Effector memory CD8-positive, alpha-beta T cell (primary cell): ENCODE data around the gene RAPSN.

Source experiments
- ATAC-seq: fragments of 150-1000 bp; cut with Tn5 transposase; replicated peaks from 2 replicates; pipeline ENCODE4 v1.10.0; 2021; ENCODE audit warnings: mild to moderate bottlenecking, moderate library complexity
- DNase-seq, 3 experiments: peaks; one replicate each; pipeline ENCODE4 v3.0.0; 2021
- H3K27ac Mint-ChIP-seq, 2 donors: one replicate each; pipeline ENCODE4 v1.8.0; 2022; ENCODE audit warnings: mild to moderate bottlenecking in 2 of 2, mixed read lengths in 2 of 2, moderate library complexity in 2 of 2
- H3K27me3 Mint-ChIP-seq, 2 donors: one replicate each; pipeline ENCODE4 v1.8.0; 2022; ENCODE audit warnings: mixed read lengths in 2 of 2
- H3K36me3 Mint-ChIP-seq: one replicate; pipeline ENCODE4 v1.8.0; 2022; ENCODE audit warnings: mild to moderate bottlenecking, moderate library complexity, mixed read lengths; ENCODE audit not compliant: insufficient read depth
- H3K4me1 Mint-ChIP-seq, 2 donors: one replicate each; pipeline ENCODE4 v1.8.0; 2022; ENCODE audit warnings: low read depth in 2 of 2, mixed read lengths in 2 of 2
- H3K4me3 Mint-ChIP-seq, 2 donors: one replicate each; pipeline ENCODE4 v1.8.0; 2022; ENCODE audit warnings: mild to moderate bottlenecking in 2 of 2, mixed read lengths in 2 of 2, moderate library complexity in 2 of 2
- H3K9me3 Mint-ChIP-seq, 2 donors: one replicate each; pipeline ENCODE4 v1.8.0; 2022; ENCODE audit warnings: mixed read lengths in 2 of 2

Gene RAPSN

DNA sequence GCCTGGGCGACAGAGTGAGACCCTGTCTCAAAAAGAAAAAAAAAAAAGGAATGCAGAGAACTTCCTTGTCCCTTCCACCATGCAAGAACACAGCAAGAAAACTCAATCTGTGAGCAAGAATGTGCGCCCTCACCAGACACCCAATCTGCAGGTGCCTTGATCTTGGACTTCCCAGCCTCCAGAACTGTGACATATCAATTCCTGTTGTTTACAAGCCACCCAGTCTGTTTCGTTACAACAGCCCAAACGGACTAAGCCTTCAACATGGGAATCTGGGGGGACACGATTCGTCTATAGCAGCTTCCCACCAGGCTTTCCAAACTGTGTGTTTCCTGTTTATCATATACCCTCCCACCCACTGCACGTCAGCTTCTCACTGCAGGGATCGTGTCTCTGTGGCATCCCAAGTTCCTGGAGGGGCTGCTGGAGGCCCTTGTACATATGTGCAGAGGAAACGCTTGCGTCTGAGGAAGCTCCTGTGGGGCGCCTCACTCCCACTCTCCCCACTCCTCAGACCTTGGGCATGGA, 11.7 kb downstream of the RAPSN start:
- ATAC-seq (no peak), DNase-seq (no peak)
- no peaks in the 10 kb centered on the region for H3K27me3 Mint-ChIP-seq
- H3K27ac Mint-ChIP-seq = no peak overlapping the region
- no peaks in the 10 kb centered on the region for H3K4me1 Mint-ChIP-seq
- no peaks in the 10 kb centered on the region for H3K9me3 Mint-ChIP-seq
- H3K36me3 Mint-ChIP-seq = no peaks in the 10 kb centered on the region
- no peak overlapping the region for H3K4me3 Mint-ChIP-seq

DNA sequence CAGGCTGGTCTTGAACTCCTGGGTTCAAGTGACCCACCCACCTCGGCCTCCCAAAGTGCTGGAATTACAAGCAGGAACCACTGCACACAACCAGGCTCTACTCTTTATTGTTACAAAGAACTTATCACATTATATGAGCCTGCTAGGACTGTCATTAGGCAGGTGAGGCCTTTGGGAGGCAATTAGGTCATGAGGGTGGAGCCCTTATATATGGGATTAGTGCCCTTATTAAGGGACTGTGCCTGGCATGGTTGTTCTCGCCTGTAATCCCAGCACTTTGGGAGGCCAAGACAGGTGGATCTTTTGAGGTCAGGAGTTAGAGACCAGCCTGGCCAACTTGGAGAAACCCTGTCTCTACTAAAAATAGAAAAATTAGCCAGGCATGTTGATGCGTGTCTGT, 12.2 kb downstream of the RAPSN start:
- Mint-ChIP-seq H3K4me3 (no peak overlapping the region), H3K4me1 (no peaks in the 10 kb centered on the region), H3K27ac (no peak overlapping the region), H3K36me3 (no peaks in the 10 kb centered on the region), H3K9me3 (no peaks in the 10 kb centered on the region), H3K27me3 (no peaks in the 10 kb centered on the region)
- no peak for ATAC-seq
- no peak for DNase-seq

GRCh38 chr11:47435687-47436086, 13.2 kb downstream of the RAPSN start:
- H3K36me3 Mint-ChIP-seq = no peaks in the 10 kb centered on the region
- no peaks in the 10 kb centered on the region for H3K9me3 Mint-ChIP-seq
- DNase-seq (no peak), ATAC-seq (no peak)
- no peak overlapping the region for H3K27ac Mint-ChIP-seq
- no peaks in the 10 kb centered on the region for H3K4me1 Mint-ChIP-seq
- H3K4me3 Mint-ChIP-seq = no peak overlapping the region
- no peaks in the 10 kb centered on the region for H3K27me3 Mint-ChIP-seq

- H3K9me3 Mint-ChIP-seq = no peaks in the 10 kb centered on the region
- H3K4me3 Mint-ChIP-seq = no peak overlapping the region
- ATAC-seq (no peak), DNase-seq (no peak)
- no peaks in the 10 kb centered on the region for H3K4me1 Mint-ChIP-seq
- no peaks in the 10 kb centered on the region for H3K27me3 Mint-ChIP-seq
- H3K36me3 Mint-ChIP-seq = no peaks in the 10 kb centered on the region
- no peak overlapping the region for H3K27ac Mint-ChIP-seq
Observed at GRCh38 chr11:47434011-47434786, 14.7 kb downstream of the RAPSN start.

DNA sequence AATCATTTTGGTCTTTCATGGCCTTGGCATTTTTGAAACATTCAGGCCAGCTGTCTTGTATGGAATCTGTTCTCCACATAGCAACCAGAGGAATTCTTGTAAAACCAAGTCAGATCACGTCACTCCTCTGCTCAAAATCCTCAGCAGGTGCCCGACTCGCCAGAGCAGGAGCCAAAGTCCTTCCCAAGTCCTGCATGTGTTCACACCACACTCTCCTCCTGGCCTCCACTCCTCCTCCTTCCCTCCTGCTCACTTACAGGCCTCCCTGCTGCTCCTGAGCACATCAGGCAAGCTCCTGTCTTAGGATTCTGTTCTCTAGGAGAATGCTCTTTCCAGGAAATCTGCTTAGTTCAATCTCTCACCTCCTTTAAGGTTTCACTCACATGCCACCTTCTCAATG, 15.8 kb downstream of the RAPSN start:
- Mint-ChIP-seq H3K27ac (no peak overlapping the region), H3K4me3 (no peak overlapping the region), H3K4me1 (no peaks in the 10 kb centered on the region), H3K9me3 (no peaks in the 10 kb centered on the region), H3K27me3 (no peaks in the 10 kb centered on the region), H3K36me3 (no peaks in the 10 kb centered on the region)
- no peak for DNase-seq
- ATAC-seq = no peak

GRCh38 chr11:47431356-47432083, 17.4 kb downstream of the RAPSN start:
- ATAC-seq (no peak), DNase-seq (no peak)
- H3K4me1 Mint-ChIP-seq = peaks cover 0 to 2% of the 10 kb centered on the region in 2 donors
- peak overlapping the region in 1 of 2 donors; percentile 56 for H3K27ac Mint-ChIP-seq
- peaks cover 2% of the 10 kb centered on the region for H3K36me3 Mint-ChIP-seq
- no peaks in the 10 kb centered on the region for H3K27me3 Mint-ChIP-seq
- no peaks in the 10 kb centered on the region for H3K9me3 Mint-ChIP-seq
- no peak overlapping the region for H3K4me3 Mint-ChIP-seq

DNA sequence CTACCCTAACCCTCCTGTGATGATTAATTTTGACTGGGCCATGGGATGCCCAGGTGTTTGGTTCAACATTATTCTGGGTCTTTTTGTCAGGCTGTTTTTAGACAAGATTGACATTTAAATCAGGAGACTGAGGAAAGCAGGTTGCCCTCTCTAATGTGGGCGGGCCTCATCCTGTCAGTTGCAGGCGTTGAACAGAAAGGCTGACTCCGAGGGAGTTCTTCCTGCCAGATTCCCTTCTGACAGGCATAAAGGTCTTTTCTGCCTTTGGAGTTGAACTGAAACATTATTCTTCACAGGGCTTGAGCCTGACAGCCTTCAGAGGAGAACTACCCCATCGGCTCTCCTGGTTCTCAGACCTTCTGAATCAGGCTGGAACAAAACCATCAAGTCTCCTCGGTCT, 18.4 kb downstream of the RAPSN start:
- no peak overlapping the region for H3K27ac Mint-ChIP-seq
- DNase-seq (no peak), ATAC-seq (no peak)
- H3K4me1 Mint-ChIP-seq = peaks cover 7 to 12% of the 10 kb centered on the region in 2 donors
- H3K27me3 Mint-ChIP-seq = no peaks in the 10 kb centered on the region
- H3K4me3 Mint-ChIP-seq = no peak overlapping the region
- peaks cover 11% of the 10 kb centered on the region for H3K36me3 Mint-ChIP-seq
- H3K9me3 Mint-ChIP-seq = no peaks in the 10 kb centered on the region

- H3K27me3 Mint-ChIP-seq = no peaks in the 10 kb centered on the region
Observed at GRCh38 chr11:47426062-47426956, 22.6 kb downstream of the RAPSN start, which contains the start of gene PSMC3. Gene PSMC3 (minus strand): TSS chr11:47426439. CDS start chr11:47426279, 160 bp downstream.

GRCh38 chr11:47425611-47426010, 23.3 kb downstream of the RAPSN start:
- Mint-ChIP-seq H3K4me3 (peak overlapping the region; percentile 97 to 99), H3K27ac (peak overlapping the region; percentile 98 to 99)

More at GRCh38 chr11:47426062-47426956, 22.6 kb downstream of the RAPSN start, which contains the start of gene PSMC3:
- peak within 1 kb of the TSS; percentile 97 to 99 for H3K4me3 Mint-ChIP-seq
- ATAC-seq (peak; percentile 95), DNase-seq (peak; percentile 96 to 98 (median 97))
- peaks cover 23 to 25% of the 10 kb centered on the region in 2 donors for H3K4me1 Mint-ChIP-seq
- peaks cover 44% of the 10 kb centered on the region for H3K36me3 Mint-ChIP-seq
- H3K9me3 Mint-ChIP-seq = no peaks in the 10 kb centered on the region
- peak within 1 kb of the TSS; percentile 98 to 99 for H3K27ac Mint-ChIP-seq

DNA sequence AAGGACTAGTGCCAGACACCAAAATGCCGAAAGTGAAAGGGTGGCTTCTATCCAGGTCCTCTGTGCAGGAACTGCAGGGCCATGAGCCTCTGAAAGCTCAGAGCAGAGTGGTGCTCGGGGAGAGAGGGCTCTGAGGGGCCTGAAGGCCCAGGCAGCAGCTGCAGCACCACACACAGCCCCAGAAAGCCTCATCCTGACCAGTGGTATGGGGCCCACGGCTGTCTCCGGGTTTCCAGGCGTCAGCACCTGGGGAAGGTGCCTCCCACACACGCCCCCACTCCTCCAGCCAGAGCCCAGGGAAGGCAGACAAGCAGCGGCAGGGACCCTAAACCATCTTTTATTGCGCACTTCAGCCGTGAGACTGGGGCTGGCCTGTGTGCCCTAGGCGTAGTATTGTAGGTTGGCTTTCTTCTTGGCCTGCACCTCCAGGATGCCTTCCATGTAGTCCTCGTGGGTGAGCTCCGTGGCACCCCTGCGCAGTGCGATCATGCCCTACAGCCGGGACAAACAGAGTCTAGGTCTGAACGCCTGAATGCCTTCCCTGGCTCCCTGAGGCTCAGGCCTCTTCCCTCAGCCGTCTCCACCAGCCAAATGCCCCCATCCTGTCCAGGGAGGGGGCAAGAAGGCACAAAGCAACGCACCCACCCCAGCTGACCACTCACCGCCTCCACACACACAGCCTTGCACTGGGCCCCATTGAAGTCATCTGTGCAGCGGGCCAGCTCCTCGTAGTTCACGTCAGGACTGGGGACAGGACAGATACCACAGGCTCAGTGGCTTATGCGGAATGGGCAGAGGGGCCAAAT, 30.3 kb downstream of the RAPSN start:
- DNase-seq (no peak), ATAC-seq (no peak)
- H3K4me3 Mint-ChIP-seq = no peak overlapping the region
- peaks cover 9 to 11% of the 10 kb centered on the region in 2 donors for H3K4me1 Mint-ChIP-seq
- no peaks in the 10 kb centered on the region for H3K9me3 Mint-ChIP-seq
- peaks cover 69% of the 10 kb centered on the region for H3K36me3 Mint-ChIP-seq
- peak overlapping the region; percentile 33 to 67 for H3K27ac Mint-ChIP-seq
- no peaks in the 10 kb centered on the region for H3K27me3 Mint-ChIP-seq

More at GRCh38 chr11:47425611-47426010, 23.3 kb downstream of the RAPSN start:
- DNase-seq (no peak), ATAC-seq (no peak)
- no peaks in the 10 kb centered on the region for H3K9me3 Mint-ChIP-seq
- peaks cover 23 to 25% of the 10 kb centered on the region in 2 donors for H3K4me1 Mint-ChIP-seq
- H3K27me3 Mint-ChIP-seq = no peaks in the 10 kb centered on the region
- peaks cover 51% of the 10 kb centered on the region for H3K36me3 Mint-ChIP-seq

DNA sequence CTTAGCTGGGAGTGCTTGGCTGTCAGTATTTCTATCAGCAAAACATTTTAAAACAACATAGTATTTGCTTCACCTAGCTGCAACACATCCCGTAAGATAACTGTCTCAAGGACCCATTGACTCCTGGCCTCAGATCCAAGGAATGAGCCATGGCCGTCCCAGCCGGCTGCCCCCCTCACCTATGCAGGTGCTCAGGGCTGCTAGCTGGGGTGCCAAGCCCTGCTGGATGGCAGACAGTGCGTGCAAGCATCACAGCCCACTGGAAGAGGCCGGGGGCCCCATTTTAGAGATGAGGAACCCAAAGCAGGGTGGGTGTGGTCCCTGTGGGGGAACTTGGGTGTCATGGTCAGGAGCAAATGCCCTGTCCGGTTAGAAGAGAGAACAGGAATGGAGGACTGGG, 31.2 kb downstream of the RAPSN start:
- Mint-ChIP-seq H3K4me3 (no peak overlapping the region), H3K4me1 (peaks cover 9% of the 10 kb centered on the region in 2 donors), H3K27ac (peak overlapping the region; percentile 33 to 67), H3K36me3 (peaks cover 69% of the 10 kb centered on the region), H3K27me3 (no peaks in the 10 kb centered on the region), H3K9me3 (no peaks in the 10 kb centered on the region)
- ATAC-seq (no peak), DNase-seq (no peak)

GRCh38 chr11:47415949-47416472, 32.9 kb downstream of the RAPSN start:
- peaks cover 52% of the 10 kb centered on the region for H3K36me3 Mint-ChIP-seq
- DNase-seq (no peak), ATAC-seq (no peak)
- no peaks in the 10 kb centered on the region for H3K9me3 Mint-ChIP-seq
- H3K27me3 Mint-ChIP-seq = no peaks in the 10 kb centered on the region
- peak overlapping the region in 1 of 2 donors; percentile 49 for H3K27ac Mint-ChIP-seq
- H3K4me3 Mint-ChIP-seq = no peak overlapping the region
- H3K4me1 Mint-ChIP-seq = peaks cover 9 to 14% of the 10 kb centered on the region in 2 donors
